ENCODE results near the gene ATP13A1. TPM values are rescaled to one million over a fixed set of nuclear protein-coding genes. Genes with fewer than 3 reads are reported as not detected.
A peak's percentile ranks its signal among the peaks of the same experiment; 100 is the strongest.

ATP13A1 gene
- total RNA-seq = 100 to 1,000 TPM in 2 of 5 experiments, 10 to 100 TPM in 3; 86.5 to 138 (median 98.9) TPM
- 10 to 100 TPM; 22.2 to 52.7 TPM for polyA plus RNA-seq
- 65.4 reads per million, percentile 77 among the genes with 10 or more reads in this experiment for total RNA-seq

DNA sequence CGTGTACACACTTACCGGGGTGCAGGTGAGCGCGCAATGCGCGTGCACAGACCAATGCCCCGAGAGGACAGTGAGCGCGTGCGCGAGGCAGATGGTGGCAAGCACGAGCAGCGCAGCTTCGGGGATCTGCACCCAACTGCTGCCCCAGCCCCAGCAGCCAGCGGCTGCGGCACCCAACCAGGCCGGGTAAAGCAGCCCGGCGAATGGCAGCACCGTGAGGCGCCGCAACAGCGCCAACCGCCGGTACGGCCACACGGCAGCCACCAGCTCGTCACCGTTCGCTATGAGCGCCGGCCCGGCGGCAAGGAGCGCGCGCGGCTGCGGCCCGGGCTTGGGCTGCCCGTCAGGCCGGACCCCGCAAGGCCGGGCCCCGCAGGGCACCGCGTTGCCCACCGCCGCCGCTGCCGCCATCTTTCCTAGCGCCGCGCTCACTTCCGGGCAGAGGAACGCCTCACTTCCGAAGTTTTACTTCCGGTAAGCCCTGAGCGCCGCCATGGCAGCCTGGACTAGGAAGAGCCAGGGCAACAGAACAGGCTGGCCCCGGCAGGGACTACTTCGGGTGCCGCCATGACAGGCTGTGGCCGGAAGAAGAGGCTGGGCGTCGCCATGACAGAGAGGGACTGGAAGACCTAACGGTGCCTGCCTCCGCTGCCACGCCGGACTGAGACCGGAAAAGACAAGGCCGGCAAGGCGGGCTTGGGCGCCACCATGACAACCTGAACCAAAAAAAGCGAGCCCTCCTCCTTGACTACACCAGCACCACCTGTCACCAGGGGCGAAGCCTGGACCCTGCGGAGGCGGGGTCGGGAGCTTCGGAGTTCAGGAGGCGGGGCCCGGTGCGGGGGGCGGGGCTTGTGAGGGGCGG is at the start of gene ATP13A1:
TSS of gene ATP13A1 (minus strand) at position 421 of the 865 bp plus-strand sequence. CDS start at position 411, 10 bp downstream.
- Mint-ChIP-seq H3K9me3 (peaks cover 0 to 11% (median 1%) of the 10 kb centered on the region in 11 donors), H3K27me3 (peaks cover 0 to 4% (median 0%) of the 10 kb centered on the region in 5 donors), H3K36me3 (peaks cover 0 to 49% (median 6%) of the 10 kb centered on the region in 5 donors), H3K27ac (peak within 1 kb of the TSS; percentile 93 to 99 (median 99)), H3K4me3 (peak within 1 kb of the TSS; percentile 79 to 99 (median 96)), H3K4me1 (peaks cover 20 to 45% (median 36%) of the 10 kb centered on the region in 7 donors)
- Histone ChIP-seq H3K27ac (ENCODE audit: low read depth, low read length) (peak within 1 kb of the TSS; percentile 98), H3K4me3 (ENCODE audit: low read length) (peak within 1 kb of the TSS; percentile 96), H3K27me3 (ENCODE audit: control insufficient read depth in 2 of 2, insufficient read depth in 2 of 2, low read length in 2 of 2) (no peaks in the 10 kb centered on the region), H3K4me1 (ENCODE audit: control insufficient read depth in 2 of 2, insufficient read depth in 2 of 2, low read length in 2 of 2) (peaks cover 30 to 32% of the 10 kb centered on the region in 2 donors), H3K36me3 (ENCODE audit: control insufficient read depth in 2 of 3, insufficient read depth in 3 of 3, low read length in 3 of 3) (peaks cover 0 to 29% (median 6%) of the 10 kb centered on the region in 3 experiments), H3K9me3 (ENCODE audit: control insufficient read depth in 2 of 3, low read length in 3 of 3) (no peaks in the 10 kb centered on the region)
- CTCF ChIA-PET = interaction anchor here (0.6 kb wide), 1 partner anchor 41 kb away, joined by 3 read pairs; no protein-coding TSS in a partner anchor
- POLR2A ChIA-PET = interaction anchor here (0.5 to 3.9 kb wide), 25 partner anchors 9 to 239 kb away, joined by 3 to 20 read pairs (median 4); partner anchors contain the start of genes GMIP, TSSK6, ZNF14 and ZNF253
- DNase-seq = peak; percentile 83 to 96 (median 93)
- ATAC-seq = peak; percentile 85
- intact Hi-C loops (cut with micrococcal nuclease) = loop anchor here (1.0 to 10.0 kb wide), 19 partner anchors 20 to 901 kb away; partner anchors contain the start of genes BORCS8 (in 2 of the 2), GMIP (in 2 of the 2), PBX4 (in 2 of the 2) and RFXANK (in 2 of the 2)

DNA sequence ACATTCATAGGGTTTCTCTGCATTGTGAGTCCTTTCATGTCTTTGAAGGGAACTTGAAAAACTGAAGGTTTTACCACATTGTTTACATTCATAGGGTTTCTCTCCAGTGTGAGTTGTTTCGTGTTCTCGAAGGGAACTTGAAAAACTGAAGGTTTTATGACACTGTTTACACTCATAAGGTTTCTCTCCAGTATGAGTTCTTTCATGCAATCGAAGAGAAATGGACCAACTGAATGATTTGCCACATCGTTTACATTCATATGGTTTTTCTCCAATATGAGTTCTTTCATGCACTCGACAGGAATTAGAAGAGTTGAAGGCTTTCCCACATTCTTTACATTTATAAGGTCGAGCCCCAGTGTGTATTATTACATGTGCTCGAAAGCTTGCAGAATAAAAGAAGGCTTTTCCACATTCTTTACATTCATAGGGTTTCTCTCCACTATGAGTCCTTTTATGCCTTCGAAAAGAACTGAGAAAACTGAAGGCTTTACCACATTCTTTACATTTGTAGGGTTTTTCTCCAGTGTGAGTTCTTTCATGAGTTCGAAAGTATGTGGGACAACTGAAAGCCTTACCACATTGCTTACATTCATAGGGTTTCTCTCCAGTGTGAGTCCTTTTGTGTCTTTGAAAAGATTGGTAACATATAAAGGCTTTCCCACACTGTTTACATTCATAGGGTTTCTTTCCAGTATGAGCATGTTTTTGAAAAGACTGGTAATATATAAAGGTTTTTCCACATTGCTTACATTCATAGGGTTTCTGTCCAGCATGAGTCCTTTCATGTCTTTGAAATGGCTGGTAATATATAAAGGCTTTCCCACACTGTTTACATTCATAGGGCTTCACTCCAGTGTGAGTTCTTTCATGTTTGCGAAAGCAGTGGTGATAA is 48.7 kb upstream of the ATP13A1 start:
- H3K4me1 Mint-ChIP-seq = peaks cover 0 to 5% (median 0%) of the 10 kb centered on the region in 7 donors
- peaks cover 14 to 89% (median 67%) of the 10 kb centered on the region in 5 donors for H3K36me3 Mint-ChIP-seq
- Histone ChIP-seq H3K4me1 (ENCODE audit: control insufficient read depth in 2 of 2, insufficient read depth in 2 of 2, low read length in 2 of 2) (no peaks in the 10 kb centered on the region), H3K9me3 (ENCODE audit: control insufficient read depth in 2 of 3, low read length in 3 of 3) (peaks cover 58 to 100% (median 69%) of the 10 kb centered on the region in 3 experiments), H3K4me3 (ENCODE audit: low read length) (peak overlapping the region; percentile 17), H3K27ac (ENCODE audit: low read depth, low read length) (no peak overlapping the region), H3K36me3 (ENCODE audit: control insufficient read depth in 2 of 3, insufficient read depth in 3 of 3, low read length in 3 of 3) (peaks cover 32 to 75% (median 33%) of the 10 kb centered on the region in 3 experiments), H3K27me3 (ENCODE audit: control insufficient read depth in 2 of 2, insufficient read depth in 2 of 2, low read length in 2 of 2) (no peaks in the 10 kb centered on the region)
- H3K27ac Mint-ChIP-seq = peak overlapping the region in 2 of 9 donors; percentile 51 to 83
- no peaks in the 10 kb centered on the region for H3K27me3 Mint-ChIP-seq
- POLR2A ChIA-PET = interaction anchor here (4.6 kb wide), 1 partner anchor 43 kb away, joined by 30 read pairs; the partner anchor contains the start of gene ZNF101
- peaks cover 4 to 100% (median 80%) of the 10 kb centered on the region in 11 donors for H3K9me3 Mint-ChIP-seq
- peak overlapping the region in 2 of 10 donors; percentile 27 to 29 for H3K4me3 Mint-ChIP-seq
- CTCF ChIA-PET = no interaction called here
- DNase-seq (no peak), ATAC-seq (no peak)
- intact Hi-C loops (cut with micrococcal nuclease) = no loop called here

DNA sequence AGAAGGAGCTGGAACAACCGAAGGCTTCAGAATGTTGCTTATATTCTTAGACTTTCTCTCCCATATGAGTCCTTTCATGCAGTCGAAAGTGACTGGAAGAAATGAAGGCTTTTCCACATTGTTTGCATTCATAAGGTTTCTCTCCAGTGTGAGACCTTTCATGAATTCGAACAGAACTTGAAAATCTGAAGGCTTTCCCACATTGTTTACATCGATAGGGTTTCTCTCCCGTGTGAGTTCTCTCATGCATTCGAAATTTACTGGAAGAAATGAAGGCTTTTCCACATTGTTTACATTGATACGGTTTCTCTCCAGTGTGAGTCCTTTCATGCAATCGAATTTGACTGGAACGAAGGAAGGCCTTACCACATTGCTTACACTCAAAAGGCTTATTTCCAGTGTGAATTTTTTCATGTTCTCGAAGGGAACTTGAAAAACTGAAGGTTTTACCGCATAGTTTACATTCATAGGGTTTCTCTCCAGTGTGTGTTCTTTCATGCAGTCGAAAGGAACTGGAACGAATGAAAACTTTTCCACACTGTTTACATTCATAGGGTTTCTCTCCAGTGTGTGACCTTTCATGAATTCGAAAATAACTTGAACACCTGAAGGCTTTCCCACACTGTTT is 47.9 kb upstream of the ATP13A1 start:
- ATAC-seq = no peak
- H3K4me1 ChIP-seq (ENCODE audit: control insufficient read depth in 2 of 2, insufficient read depth in 2 of 2, low read length in 2 of 2) = no peaks in the 10 kb centered on the region
- DNase-seq = no peak
- intact Hi-C loops (cut with micrococcal nuclease) = no loop called here
- H3K27ac ChIP-seq (ENCODE audit: low read depth, low read length) = no peak overlapping the region
- no peaks in the 10 kb centered on the region for H3K27me3 ChIP-seq (ENCODE audit: control insufficient read depth in 2 of 2, insufficient read depth in 2 of 2, low read length in 2 of 2)
- peak overlapping the region; percentile 17 for H3K4me3 ChIP-seq (ENCODE audit: low read length)
- Mint-ChIP-seq H3K4me1 (peaks cover 0 to 5% (median 0%) of the 10 kb centered on the region in 7 donors), H3K9me3 (peaks cover 4 to 100% (median 80%) of the 10 kb centered on the region in 11 donors), H3K36me3 (peaks cover 10 to 87% (median 60%) of the 10 kb centered on the region in 5 donors), H3K27me3 (no peaks in the 10 kb centered on the region), H3K4me3 (no peak overlapping the region), H3K27ac (peak overlapping the region in 2 of 9 donors; percentile 51 to 83)
- H3K9me3 ChIP-seq (ENCODE audit: control insufficient read depth in 2 of 3, low read length in 3 of 3) = peaks cover 58 to 100% (median 68%) of the 10 kb centered on the region in 3 experiments
- CTCF ChIA-PET = no interaction called here
- H3K36me3 ChIP-seq (ENCODE audit: control insufficient read depth in 2 of 3, insufficient read depth in 3 of 3, low read length in 3 of 3) = peaks cover 32 to 70% (median 33%) of the 10 kb centered on the region in 3 experiments
- POLR2A ChIA-PET = interaction anchor here (1.6 to 4.9 kb wide), 2 partner anchors 42 to 110 kb away, joined by 3 to 20 read pairs; partner anchors contain the start of genes ZNF101 and ZNF506

DNA sequence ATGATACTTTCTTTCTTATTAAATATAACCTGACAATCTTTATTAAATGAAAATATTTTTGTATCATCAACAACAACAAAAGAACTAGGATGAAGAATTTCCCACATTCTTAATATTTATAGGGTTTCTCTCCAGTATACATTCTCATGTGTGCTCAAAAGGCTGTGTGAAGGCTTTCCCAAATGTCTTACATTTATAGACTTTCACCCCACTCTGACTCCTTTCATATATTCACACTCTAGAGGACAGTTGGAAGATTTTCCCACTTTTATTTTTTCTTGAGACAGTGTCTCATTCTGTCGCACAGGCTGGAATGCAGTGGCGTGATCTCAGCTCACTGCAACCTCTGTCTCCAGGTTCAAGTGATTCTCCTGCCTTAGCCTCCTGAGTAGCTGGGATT is 47.0 kb upstream of the ATP13A1 start:
- H3K4me3 ChIP-seq (ENCODE audit: low read length) = peak overlapping the region; percentile 17
- peaks cover 53 to 99% (median 63%) of the 10 kb centered on the region in 3 experiments for H3K9me3 ChIP-seq (ENCODE audit: control insufficient read depth in 2 of 3, low read length in 3 of 3)
- no peaks in the 10 kb centered on the region for H3K4me1 ChIP-seq (ENCODE audit: control insufficient read depth in 2 of 2, insufficient read depth in 2 of 2, low read length in 2 of 2)
- peaks cover 7 to 85% (median 57%) of the 10 kb centered on the region in 5 donors for H3K36me3 Mint-ChIP-seq
- peaks cover 0 to 5% (median 0%) of the 10 kb centered on the region in 7 donors for H3K4me1 Mint-ChIP-seq
- peak overlapping the region in 2 of 9 donors; percentile 12 to 32 for H3K27ac Mint-ChIP-seq
- ChIA-PET POLR2A (interaction anchor here (1.6 to 4.9 kb wide), 2 partner anchors 41 to 111 kb away, joined by 3 to 20 read pairs; partner anchors contain the start of genes ZNF101 and ZNF506), CTCF (no interaction called here)
- DNase-seq = no peak
- peaks cover 32 to 61% (median 33%) of the 10 kb centered on the region in 3 experiments for H3K36me3 ChIP-seq (ENCODE audit: control insufficient read depth in 2 of 3, insufficient read depth in 3 of 3, low read length in 3 of 3)
- H3K27me3 ChIP-seq (ENCODE audit: control insufficient read depth in 2 of 2, insufficient read depth in 2 of 2, low read length in 2 of 2) = no peaks in the 10 kb centered on the region
- H3K27me3 Mint-ChIP-seq = no peaks in the 10 kb centered on the region
- H3K27ac ChIP-seq (ENCODE audit: low read depth, low read length) = no peak overlapping the region
- ATAC-seq = no peak
- intact Hi-C loops (cut with micrococcal nuclease) = no loop called here
- peaks cover 4 to 100% (median 82%) of the 10 kb centered on the region in 11 donors for H3K9me3 Mint-ChIP-seq
- H3K4me3 Mint-ChIP-seq = peak overlapping the region in 1 of 10 donors; percentile 27

DNA sequence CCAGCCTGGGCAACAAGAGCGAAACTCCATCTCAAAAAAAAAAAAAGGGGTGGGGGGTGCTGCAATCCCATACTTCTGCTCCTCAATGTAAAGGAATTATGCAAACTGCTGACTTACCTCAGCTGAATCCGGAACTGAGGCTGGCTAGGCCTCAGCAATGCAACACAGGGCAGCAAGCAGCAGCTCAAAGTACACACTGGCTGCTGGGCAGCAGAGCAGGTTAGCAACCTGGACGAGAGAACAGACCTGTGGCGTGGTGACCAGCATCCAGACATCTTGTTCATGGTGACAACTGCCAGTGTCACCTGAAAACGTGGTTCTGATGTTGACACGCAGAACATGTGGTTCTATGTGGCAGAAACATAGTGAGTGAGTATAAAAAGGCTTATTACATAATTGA is 41.4 kb upstream of the ATP13A1 start:
- Mint-ChIP-seq H3K27ac (no peak overlapping the region), H3K36me3 (peaks cover 9 to 50% (median 36%) of the 10 kb centered on the region in 5 donors), H3K4me3 (no peak overlapping the region), H3K27me3 (no peaks in the 10 kb centered on the region), H3K9me3 (peaks cover 3 to 92% (median 73%) of the 10 kb centered on the region in 11 donors), H3K4me1 (peaks cover 0 to 4% (median 0%) of the 10 kb centered on the region in 7 donors)
- no peak overlapping the region for H3K4me3 ChIP-seq (ENCODE audit: low read length)
- intact Hi-C loops (cut with micrococcal nuclease) = no loop called here
- H3K9me3 ChIP-seq (ENCODE audit: control insufficient read depth in 2 of 3, low read length in 3 of 3) = peaks cover 16 to 83% (median 33%) of the 10 kb centered on the region in 3 experiments
- H3K27ac ChIP-seq (ENCODE audit: low read depth, low read length) = no peak overlapping the region
- DNase-seq (no peak), ATAC-seq (no peak)
- ChIA-PET POLR2A (interaction anchor here (0.5 kb wide), 1 partner anchor 162 kb away, joined by 4 read pairs; no protein-coding TSS in a partner anchor), CTCF (no interaction called here)
- H3K36me3 ChIP-seq (ENCODE audit: control insufficient read depth in 2 of 3, insufficient read depth in 3 of 3, low read length in 3 of 3) = peaks cover 0 to 7% (median 0%) of the 10 kb centered on the region in 3 experiments
- no peaks in the 10 kb centered on the region for H3K4me1 ChIP-seq (ENCODE audit: control insufficient read depth in 2 of 2, insufficient read depth in 2 of 2, low read length in 2 of 2)
- no peaks in the 10 kb centered on the region for H3K27me3 ChIP-seq (ENCODE audit: control insufficient read depth in 2 of 2, insufficient read depth in 2 of 2, low read length in 2 of 2)

All from naive thymus-derived CD4-positive, alpha-beta T cell (primary cell).